CD4-positive, alpha-beta T cell treated with Interleukin-6 at 100 ng/mL for 8 hours (primary cell): ENCODE data around the gene MRPL54.

Experiments
- DNase-seq: peaks from one replicate; pipeline ENCODE4 v3.0.0-alpha.2; 2020; ENCODE audit warnings: mixed read lengths, low spot score

Gene MRPL54

DNA sequence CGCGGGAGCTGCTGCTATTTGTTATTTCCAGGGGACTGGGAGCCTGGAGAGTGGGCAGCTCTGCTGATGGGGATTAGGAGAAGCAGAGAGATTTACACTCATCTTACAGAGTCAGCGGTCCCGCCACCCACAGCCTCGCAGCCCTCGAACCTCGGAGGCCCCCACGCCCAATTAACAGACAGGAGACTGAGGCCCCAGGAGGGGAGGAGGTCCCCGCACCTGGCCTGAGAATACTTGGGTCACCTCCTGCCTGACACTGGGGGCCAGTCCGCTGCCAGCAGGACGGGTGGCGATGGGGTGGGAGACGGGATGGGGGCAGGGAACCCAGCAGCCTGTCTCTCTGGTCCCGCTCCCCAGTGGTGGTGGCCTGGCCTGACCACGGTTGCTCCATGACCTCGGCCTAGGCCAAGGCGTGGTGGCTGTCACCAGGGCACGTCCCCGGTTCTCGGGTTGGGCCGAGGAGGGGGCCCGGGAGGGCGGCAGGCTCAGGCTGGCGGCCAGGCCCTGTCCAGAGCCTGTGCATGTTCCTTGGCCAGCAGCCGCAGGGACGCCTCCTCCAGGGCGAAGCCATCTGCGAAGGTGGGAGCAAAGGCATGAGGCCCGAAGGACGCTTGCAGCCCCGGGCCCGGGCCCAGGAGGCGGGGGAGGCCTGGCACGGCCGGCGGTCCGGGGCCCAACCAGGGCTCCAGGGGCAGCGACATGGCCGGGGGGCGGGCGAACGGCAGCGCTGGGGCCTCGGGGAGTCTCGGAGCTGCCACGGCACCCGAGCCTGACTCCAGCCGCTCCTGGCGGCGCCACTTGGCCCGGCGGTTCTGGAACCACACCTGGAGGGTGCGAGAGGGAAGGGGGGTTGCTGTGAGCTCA, 7.9 kb downstream of the MRPL54 start:
- no peak for DNase-seq

DNA sequence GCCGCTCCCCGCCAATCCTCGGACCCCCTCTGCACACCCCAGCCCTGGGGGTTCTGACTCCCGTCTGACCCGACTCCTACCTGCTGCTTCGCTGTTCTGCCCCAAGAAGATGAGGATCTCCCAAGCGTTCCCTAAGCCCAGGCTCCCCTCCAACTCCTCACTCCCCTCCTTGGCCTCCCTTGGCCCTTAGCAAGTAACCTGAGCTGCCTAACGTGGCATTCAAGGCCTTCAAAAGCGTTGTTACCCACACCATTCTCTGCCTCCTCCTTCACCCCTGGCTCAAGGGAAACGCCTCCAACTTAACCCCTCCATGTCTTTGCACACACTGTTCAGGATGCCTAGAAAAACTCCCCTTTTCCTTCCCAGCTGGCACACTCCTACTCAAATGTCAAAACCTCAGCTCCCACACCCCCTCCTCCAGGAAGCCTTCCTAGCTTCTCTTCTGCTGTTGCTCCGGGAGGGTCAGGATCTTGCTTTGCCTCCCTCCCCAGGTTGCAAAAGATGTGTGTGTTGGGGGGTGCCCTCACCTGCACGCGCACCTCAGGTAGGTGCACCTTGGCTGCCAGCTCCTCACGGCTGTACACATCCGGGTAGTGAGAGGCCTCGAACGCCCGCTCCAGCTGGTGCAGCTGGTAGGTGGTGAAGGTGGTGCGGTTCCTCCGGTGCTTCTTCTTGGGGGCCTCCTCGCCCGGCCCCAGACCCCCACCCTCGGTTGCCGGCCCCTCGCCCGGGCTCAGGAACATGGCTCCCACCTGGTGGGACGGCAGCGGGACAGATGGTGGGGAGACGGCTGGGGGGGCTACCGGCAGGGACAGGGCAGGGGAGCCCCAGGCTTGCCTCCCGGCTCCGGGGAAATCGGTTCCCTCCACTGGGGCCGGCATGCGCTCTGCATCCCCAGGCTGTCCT, 8.8 kb downstream of the MRPL54 start:
- DNase-seq: no peak

DNA sequence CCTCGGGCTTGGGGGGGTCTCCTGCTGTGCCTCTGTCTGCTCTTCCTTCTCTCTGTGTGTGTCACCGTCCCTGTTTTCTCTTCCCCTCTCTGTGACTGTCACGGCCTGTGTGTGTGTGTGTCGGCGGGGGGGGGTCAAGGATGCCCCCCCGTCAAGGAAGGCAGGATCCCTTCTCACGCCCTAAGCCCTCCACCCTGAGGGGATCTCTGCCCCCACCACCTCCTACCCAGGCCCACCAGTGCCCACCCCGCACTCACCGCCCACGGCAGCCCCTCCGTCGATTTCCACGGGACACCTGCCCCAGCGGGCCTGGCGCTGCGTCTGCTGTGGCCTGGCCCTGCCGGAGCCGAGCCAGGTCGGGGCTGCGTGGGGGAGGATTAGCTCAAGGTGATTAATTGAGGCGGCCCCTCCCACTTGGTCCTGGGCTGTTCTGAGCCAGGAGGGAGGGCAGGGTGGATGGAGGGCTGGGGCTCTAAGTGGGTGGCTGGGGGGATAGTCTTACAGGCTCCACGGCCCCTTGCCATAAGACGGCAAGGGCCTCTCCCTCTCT, 9.5 kb downstream of the MRPL54 start, which contains the start of gene RAX2:
Gene RAX2, minus strand, starts transcription at position 323 of the 550 bp plus-strand sequence. CDS start 486 bp downstream, outside the sequence.
- DNase-seq: no peak

DNA sequence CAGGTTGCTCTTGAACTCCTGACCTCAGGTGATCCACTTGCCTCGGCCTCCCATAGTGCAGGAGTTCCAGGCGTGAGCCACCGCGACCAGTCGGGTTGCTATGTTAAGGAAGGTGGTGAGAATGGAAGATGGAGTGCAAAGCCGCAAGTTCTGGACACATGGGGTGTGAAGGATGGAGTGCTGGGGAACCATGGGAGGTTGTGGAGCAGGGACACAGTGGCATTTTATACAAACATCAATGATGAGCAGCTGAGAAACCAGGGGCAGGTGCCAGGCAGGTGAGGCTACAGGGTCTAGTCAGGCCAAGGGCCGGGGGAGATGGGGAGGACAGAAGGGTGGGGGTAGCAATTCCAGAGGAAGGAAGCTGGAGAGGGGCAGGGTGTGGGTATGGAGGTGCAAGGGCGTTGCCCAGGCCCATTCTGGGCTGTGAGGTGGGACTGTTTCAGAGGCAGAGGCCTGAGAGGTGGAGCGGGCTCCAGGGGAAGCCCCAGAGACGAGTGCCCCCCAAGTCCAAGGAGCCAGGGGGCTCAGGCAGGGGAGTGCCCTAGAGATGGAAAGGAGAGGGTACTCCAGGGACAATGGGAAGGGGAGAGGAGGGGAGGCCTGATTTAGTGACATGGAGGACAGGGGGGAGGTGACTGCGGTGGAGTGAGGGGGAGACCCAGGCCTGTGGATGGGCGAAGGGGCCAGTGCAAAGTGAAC, 11.5 kb downstream of the MRPL54 start:
- DNase-seq: no peak

DNA sequence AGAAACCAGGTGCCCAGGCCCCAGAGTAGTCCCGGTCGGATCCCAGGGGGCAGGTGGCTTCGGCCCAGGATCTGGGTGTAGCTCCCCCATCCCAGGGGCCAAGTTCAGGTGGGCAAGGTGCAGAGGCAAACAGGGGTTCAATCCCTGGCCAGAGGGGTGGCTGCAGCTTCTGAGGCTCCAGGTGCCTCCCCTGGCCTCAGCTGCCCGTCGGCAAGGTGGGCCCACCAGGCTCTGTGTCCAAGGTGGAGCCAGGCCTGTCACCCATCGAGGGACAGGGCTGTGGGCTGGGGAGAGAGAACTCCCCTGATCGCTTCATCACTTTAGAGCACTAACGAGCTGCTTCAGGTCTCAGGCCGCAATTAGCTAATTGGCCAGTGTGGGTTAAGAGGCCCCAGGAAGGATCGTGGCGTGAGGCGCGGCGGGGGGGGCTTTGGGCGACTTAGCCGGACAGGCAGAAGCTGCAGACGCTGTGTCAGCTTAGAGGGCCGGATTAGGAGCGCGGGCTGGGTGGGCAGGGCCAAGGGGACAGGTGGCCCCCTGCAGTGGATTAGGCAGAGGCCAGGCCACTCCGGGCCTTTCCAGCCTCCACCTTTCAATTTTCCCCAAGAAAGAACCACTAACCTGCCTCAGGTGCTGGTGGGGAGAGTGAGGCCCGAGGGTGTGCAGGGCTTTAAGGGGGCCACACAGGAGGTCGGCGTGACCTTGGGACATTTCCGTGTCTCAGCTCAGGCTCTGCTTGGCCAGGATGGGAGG, 12.3 kb downstream of the MRPL54 start:
- DNase-seq: no peak

DNA sequence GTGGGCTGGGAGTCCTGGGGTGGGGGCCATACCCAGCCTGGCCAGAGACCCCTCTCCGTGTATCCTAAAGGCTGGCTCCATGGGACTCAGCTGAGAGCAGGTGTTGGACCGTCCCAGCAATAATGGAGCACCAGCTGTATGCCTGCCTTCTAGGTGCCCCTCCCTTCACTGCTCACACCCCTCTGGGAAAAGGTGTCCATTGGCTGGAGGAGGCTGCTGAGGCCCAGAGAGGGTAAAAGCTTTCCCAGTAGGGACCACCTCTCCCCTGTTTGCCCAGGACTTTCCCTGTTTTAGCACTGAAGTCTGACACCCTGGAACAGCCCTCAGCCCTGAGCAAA, 12.9 kb downstream of the MRPL54 start:
- no peak for DNase-seq

DNA sequence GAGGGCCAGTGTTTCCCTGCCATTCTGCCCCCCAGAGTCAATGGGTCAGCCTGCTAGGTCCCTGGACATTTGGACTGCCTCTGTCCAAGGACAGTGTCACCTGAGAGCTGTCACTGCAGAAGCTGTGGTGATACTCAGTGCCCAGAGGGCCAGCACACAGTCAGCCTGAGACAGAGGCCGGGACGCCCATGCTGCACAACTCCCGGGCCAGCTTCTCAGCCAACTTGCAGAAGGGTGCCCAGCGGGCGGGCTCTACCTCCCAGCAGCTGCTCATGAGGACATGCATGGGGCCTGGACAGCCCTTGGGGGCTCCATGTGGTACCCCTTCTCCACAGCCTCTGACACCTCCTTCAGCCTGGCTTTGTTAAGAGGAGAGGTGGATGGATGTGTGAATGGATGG, 13.3 kb downstream of the MRPL54 start:
- no peak for DNase-seq

DNA sequence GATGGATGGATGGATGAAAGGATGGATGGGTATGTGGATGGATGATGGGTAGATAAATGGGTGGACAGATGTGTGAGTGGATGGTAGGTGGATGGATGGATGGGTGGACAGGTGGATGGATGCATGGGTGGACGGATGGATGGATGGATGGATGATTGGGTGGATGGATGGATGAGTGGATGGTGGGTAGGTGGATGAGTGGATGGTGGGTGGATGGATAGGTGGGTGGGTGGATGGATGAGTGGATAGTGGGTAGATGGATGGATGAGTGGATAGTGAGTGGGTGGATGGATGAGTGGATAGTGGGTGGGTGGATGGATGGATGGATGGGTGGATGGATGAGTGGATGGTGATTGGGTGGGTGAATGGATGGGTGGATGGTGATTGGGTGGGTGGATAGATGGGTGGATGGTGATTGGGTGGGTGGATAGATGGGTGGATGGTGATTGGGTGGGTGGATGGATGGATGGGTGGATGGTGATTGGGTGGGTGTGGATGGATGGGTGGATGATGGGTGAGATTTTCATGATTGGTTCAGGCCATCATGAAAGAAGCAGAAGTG, 14.1 kb downstream of the MRPL54 start:
- no peak for DNase-seq

DNA sequence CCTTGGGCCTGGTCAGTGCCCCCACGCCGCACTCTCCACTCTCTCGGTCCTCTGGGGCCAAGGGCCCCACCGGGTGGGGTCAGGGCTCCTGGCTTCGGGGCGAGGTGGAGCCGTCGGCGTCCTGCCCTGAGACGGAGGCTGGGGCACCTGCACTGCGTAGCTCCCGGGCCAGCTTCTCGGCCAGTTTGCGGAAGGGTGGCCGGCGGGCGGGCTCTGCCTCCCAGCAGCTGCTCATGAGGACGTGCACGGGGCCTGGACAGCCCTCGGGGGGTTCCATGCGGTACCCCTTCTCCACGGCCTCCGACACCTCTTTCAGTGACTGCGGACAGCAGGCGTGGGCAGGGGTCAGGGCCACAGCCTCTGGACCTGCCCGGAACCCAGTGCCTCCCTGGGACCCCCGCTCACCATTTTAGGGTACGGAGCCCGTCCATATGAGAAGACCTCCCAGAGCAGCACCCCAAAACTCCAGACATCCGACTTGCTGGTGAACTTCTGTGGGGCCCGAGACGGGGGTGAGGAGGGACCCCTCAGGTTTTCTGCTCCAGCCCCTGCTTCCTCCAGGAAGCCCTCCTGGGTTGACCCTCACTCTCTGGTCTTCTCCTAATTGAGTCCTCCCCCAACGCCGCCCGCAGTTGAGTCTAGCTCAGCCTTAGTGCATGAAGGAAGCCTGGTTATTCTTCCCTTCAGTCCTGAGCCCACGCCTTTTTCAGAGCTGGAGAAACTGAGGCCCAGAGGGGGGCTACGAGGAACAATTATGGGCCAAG, 15.8 kb downstream of the MRPL54 start:
- DNase-seq: no peak

DNA sequence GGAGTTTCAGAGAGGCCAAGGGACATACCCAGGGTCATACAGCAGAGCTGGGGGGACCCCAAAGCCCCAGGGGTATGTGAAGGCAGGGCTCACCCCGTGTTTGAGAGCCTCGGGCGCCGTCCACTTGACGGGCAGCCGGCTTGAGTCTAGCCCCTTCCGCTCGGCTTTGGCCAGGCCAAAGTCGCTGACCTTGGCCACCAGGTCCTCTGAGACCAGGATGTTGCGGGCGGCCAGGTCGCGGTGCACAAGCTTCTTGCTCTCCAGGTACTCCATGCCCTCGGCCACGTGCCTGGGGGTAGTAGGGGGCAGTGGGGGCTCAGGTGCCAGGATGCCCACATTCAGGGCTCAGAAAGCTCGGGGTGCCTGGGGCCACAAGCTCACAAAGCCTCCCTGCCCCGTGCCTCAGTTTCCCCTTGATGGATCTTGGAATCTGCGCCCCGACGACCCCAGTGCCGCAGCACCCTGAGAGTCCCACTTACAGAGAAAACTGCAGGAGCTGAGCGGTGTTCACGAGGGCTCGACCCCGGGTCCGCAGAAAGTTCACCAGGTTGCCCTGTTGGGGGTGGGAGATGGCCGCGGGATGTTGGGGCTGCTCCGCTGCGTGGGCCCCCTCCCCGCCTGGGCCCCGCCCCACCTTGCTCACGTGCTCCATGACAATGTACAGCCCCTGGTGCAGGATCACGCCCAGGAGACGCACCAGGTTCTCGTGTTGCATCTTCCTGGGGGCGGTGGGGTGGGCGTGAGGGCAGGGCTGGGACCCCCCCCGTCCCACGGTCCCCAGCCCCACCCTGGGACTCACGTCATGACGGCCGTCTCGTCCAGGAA, 16.6 kb downstream of the MRPL54 start:
- DNase-seq: no peak

DNA sequence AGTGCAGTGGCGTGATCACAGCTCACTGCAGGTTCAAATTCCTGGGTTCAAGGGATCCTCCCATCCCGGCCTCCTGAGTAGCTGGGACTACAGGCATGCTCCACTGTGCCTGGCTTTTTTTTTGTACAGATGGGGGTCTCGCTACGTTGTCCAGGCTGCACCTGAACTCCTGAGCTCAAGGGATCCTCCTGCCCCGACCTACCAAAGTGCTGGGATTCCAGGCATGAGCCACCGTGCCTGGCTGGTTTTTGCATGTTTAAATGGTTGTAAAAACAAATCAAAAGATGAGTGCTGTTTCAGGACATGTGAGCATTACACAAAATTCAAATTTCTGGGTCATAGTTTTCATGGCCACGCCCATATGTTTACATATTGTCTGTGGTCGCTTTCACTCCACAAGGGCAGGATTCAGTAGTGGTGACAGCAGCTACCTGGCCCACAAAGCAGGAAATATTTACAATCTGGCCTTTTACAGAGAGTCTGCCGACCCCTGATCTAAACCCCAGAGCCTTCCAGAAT, 18.4 kb downstream of the MRPL54 start:
- DNase-seq: no peak

DNA sequence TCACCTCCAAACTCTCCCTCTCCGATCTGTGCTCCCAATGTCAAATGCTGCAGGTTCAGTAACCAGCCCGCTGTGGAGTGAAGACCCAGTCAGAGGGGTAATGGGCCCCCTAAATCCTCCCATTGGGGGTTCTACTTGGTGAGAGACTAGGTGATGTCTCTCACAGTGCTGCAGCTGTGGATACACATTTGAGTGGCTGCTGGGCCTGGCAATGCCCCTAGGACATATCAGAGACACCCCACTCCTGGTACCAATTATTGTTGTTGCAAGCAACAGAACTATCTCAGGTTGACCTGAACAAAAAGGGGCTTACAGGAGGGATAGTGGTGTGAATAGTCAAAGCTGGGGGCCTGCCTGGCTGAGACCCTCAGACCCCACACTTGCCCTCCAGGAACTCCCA, 19.1 kb downstream of the MRPL54 start:
- no peak for DNase-seq

DNA sequence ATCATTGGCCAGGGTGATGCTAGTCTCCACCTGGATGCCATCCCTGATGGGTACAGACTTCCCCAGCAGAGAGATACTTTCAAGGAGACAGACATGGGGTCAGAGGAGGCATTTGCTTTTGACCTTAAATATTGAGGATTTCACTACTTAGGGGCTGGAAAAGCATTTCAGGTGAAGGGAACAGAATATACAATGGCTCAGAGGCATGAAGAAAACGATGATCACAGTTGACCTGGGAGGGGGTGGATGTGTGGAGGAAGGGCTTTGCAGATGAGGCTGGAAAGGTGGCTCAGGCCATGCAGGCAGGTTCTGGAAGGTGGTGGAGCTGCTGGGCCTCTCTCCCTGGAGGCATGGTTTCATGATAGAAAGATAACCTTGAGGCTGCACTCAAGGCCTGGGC, 19.8 kb downstream of the MRPL54 start:
- DNase-seq: no peak

DNA sequence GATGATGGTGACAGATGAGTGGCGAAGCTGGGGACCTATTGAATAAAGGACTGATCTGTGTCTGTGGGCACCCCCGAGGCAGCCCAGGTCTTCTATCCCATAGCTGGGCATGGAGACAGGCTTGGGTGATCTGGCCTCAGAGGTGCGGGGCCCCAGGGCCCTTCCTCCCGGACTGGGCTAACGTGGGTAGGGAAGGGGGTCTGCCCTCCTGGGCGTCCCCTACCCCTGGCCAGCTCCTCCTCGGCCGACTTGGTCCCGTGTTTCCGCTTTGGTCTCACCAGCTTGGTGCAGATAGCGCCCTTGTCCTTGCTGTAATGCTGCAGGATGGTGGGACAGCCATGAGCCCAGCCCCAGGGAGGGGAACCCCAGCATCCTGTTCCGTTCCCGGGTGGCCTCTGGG, 20.4 kb downstream of the MRPL54 start:
- DNase-seq: no peak

DNA sequence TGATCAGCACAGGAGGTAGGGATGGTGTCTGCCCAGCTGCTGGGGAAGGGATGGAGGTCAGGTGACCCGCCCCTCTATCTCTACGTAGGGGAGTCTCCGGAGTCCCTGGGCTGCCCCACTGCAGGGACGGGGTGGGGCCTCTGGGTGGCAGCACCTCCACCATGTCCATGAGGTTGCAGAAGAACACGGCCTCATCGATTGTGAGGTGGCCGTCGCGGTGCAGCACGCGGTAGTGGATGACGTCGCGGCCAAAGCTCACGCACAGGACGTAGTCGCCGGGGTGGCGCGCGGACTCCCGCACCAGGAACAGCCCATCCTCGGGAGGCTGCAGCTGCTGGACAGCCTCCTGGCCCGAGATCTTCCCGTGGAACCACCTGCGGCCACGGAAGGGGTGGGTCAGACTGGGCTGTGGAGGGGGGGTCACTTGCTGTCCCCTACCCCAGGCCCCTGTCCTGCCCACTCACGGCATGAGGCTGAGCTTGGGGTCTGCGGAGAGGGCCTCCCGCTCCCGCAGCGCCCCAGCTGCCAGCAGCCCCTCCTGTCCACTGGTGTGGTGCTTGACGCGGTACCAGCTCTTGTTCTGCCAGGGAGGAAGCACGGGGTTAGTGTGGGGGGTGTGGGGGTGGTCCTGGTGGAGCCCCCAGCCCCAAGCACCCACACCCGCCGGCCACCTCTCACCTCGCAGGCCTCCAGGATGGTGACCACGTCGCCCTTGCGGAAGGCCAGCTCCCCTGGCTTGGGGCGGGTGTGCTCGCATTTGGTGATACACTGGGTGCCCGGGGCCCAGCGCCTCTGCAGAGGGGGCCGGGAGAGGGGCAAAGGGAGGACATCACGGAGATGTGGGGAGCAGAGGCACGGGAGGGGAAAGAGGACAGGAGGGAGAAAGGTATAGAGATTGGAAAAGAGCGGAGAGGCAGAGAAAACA, 21.4 kb downstream of the MRPL54 start:
- DNase-seq: no peak

DNA sequence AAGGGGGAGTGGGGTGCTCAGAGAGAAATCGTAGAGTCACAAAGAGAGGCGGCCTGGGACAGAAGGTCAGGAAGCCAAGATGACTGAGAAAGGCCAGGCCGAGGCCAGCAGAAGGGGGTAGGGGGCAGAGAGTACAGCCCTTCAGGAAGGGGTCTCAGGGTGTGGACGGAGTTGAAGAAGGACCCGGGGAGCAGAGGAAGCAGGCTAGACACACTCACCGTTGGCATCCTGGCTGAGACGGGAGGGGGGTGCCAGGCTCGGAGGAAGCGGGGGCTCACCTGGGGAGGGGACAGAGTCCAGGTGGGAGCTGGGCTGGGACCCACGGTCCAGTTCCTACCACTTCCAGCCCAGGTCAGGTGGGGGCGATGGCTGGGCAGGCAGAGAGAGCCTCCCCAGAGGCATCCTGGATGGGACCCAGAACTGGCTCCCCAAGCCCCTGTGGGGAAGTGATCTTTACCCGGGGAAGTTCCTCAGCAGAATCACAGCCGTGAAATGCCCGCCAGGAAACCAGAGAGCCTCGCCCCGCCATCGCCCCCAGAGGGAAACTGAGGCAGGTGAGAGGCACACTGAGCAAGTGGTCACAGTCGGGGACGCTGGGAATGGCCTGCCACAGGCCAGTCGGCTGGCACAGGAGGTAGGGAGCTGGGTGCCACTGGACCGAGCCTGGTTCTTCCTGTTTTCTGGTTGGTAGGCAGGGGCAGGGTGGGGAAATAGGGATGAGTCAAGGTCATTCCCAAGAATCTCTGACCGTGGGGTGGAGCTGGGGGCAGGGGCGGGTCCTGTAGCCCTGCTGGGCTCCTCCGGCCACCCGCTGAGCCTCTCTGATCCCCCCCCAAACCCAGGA, 22.3 kb downstream of the MRPL54 start:
- no peak for DNase-seq

DNA sequence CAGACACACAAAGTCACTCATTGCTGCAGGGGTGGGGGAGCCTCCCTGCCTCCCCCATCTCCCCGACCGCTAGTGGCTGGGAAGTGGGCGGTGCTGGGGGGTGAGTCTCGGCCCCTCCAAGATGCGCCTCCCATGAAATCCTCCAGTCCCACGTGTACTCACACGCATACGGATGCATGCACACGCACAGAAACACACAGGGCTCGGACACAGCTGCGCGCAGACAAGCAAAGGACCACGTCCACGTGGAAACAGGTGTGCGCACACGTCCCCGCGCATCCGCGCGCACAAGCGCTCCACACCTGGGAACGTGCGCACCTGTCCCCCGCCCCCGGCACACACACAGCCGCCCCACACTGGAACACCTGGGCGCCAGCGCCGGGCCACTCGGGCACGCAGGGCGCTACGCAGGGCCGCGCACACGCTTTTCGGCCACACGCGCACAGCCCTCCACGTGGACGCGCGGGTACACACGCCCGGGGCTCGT, 23.0 kb downstream of the MRPL54 start:
- DNase-seq: no peak
